Naive thymus-derived CD8-positive, alpha-beta T cell (primary cell): ENCODE data around the gene ARL17B. TPM values are rescaled to one million over a fixed set of nuclear protein-coding genes. Genes with fewer than 3 reads are reported as not detected.
A peak's percentile ranks its signal among the peaks of the same experiment; 100 is the strongest.
"Not testable (repeated sequence)": the region's sequence is repeated elsewhere in the genome, so short reads cannot be mapped to it uniquely, and the experiment has no call there.

Experiments
- ATAC-seq, 2 donors: fragments of 150-1000 bp; cut with Tn5 transposase in 1 of 2; sonication (Bioruptor Pico), chemical (Tn5 transposase) in 1 of 2; 1 replicate in 1 of 2; 2 replicates in 1 of 2; pipeline ENCODE4 v1.10.0; 2021; ENCODE audit warnings: mild to moderate bottlenecking in 2 of 2, moderate library complexity in 2 of 2
- POLR2A ChIA-PET: fragments of 350-600 bp; sonication (Branson Sonifier 250); formaldehyde crosslinking; loops from one replicate; lab custom pipeline; 2021; ENCODE audit warnings: antibody characterized with exemption; lab: Charles Lee
- DNase-seq, 10 donors: peaks; one replicate each; pipeline versions ENCODE4 v3.0.0 to v3.0.0-alpha.2; 2020 to 2022
- H3K27ac Mint-ChIP-seq, 10 donors: one replicate each; pipeline ENCODE4 v1.8.0; 2020 to 2022; ENCODE audit warnings: mild to moderate bottlenecking in 10 of 10, mixed read lengths in 10 of 10, moderate library complexity in 4 of 10, inconsistent platforms in 1 of 10
- H3K27me3 Mint-ChIP-seq, 5 donors: one replicate each; pipeline ENCODE4 v1.8.0; 2021 to 2022; ENCODE audit warnings: mixed read lengths in 5 of 5
- H3K36me3 Mint-ChIP-seq, 3 donors: one replicate each; pipeline ENCODE4 v1.8.0; 2020 to 2022; ENCODE audit warnings: mixed read lengths in 3 of 3, mild to moderate bottlenecking in 2 of 3, inconsistent platforms in 1 of 3
- H3K4me1 Mint-ChIP-seq, 4 donors: one replicate each; pipeline ENCODE4 v1.8.0; 2021 to 2022; ENCODE audit warnings: mixed read lengths in 4 of 4
- H3K4me3 Mint-ChIP-seq, 10 donors: one replicate each; pipeline ENCODE4 v1.8.0; 2020 to 2022; ENCODE audit warnings: mild to moderate bottlenecking in 10 of 10, mixed read lengths in 10 of 10, moderate library complexity in 6 of 10, inconsistent platforms in 1 of 10
- H3K9me3 Mint-ChIP-seq, 9 donors: one replicate each; pipeline ENCODE4 v1.8.0; 2020 to 2022; ENCODE audit warnings: mixed read lengths in 9 of 9, mild to moderate bottlenecking in 3 of 9, inconsistent platforms in 1 of 9, moderate library complexity in 1 of 9
- polyA plus RNA-seq, 3 donors: library from polyadenylated mRNA; unstranded; fragments of 300-500 nt; fragmentation: Illumina TruSeq; gene quantifications; one replicate each; pipeline ENCODE4 v1.2.3, GENCODE V29; 2021
- total RNA-seq, 8 experiments: library from RNA in 2 of 8; stranded (reverse) in 2 of 8; gene quantifications; one replicate each; pipeline ENCODE4 v1.2.3 and lab custom pipeline; 2021 to 2026

The ARL17B gene
- total and polyA plus RNA-seq, 5 experiments from 2014 or later: 19.4 to 32.7 (median 31.8) TPM

GRCh38 chr17:46224864-46225263, 136.7 kb downstream of the ARL17B start:
- POLR2A ChIA-PET: not testable (repeated sequence)

More at GRCh38 chr17:46224864-46225263, 136.7 kb downstream of the ARL17B start:
- not testable (repeated sequence) for H3K9me3 Mint-ChIP-seq, H3K27me3 Mint-ChIP-seq, H3K36me3 Mint-ChIP-seq, H3K4me1 Mint-ChIP-seq
- H3K4me3 Mint-ChIP-seq: peak overlapping the region in 9 of 10 donors; percentile 92 to 97 (median 96)
- peak overlapping the region in 3 of 10 donors; percentile 88 to 94 (median 93) for H3K27ac Mint-ChIP-seq
- peak; percentile 43 to 44 for ATAC-seq
- DNase-seq: peak in 1 of 10 donors; percentile 5

Other genes starting within 250 kb of the ARL17B start
- 100 to 1,000 TPM; 206 to 208 TPM for gene KANSL1, start 168.3 kb downstream of the ARL17B start, total RNA-seq
- gene KANSL1, start 168.3 kb downstream of the ARL17B start, polyA plus RNA-seq: 10 to 100 TPM; 13.1 to 16.6 (median 13.2) TPM
- 1 to 10 TPM; 7.5 to 9.7 TPM for gene LRRC37A, start 66.6 kb downstream of the ARL17B start, total RNA-seq
- gene LRRC37A, start 66.6 kb downstream of the ARL17B start, polyA plus RNA-seq: 1 to 10 TPM in 1 of 3 donors, under 1 TPM in 2; 0.27 to 1.7 (median 0.42) TPM
- gene LRRC37A2, start 150.7 kb upstream of the ARL17B start, total RNA-seq: 10 to 100 TPM; 36.5 to 39.2 TPM
- 10 to 100 TPM in 2 of 3 donors, 1 to 10 TPM in 1; 9.9 to 13.1 (median 10.8) TPM for gene LRRC37A2, start 150.7 kb upstream of the ARL17B start, polyA plus RNA-seq
- gene ARL17A, start 217.9 kb upstream of the ARL17B start, total RNA-seq: 10 to 100 TPM; 27.3 to 32.2 TPM
- gene ARL17A, start 217.9 kb upstream of the ARL17B start, polyA plus RNA-seq: 1 to 10 TPM; 5.2 to 9.4 (median 6.4) TPM
- 10 to 100 TPM; 34.2 to 45.3 TPM for gene NSF, start 228.9 kb upstream of the ARL17B start, total RNA-seq
- gene NSF, start 228.9 kb upstream of the ARL17B start, polyA plus RNA-seq: 10 to 100 TPM in 1 of 3 donors, 1 to 10 TPM in 2; 9.1 to 15.3 (median 9.1) TPM